Measurements from ENCODE around the gene GEMIN4. TPM values are rescaled to one million over a fixed set of nuclear protein-coding genes. Genes with fewer than 3 reads are reported as not detected.
A peak's percentile ranks its signal among the peaks of the same experiment; 100 is the strongest.

The GEMIN4 gene
- 10 to 100 TPM; 13.2 to 29.2 (median 18.7) TPM for total RNA-seq

DNA sequence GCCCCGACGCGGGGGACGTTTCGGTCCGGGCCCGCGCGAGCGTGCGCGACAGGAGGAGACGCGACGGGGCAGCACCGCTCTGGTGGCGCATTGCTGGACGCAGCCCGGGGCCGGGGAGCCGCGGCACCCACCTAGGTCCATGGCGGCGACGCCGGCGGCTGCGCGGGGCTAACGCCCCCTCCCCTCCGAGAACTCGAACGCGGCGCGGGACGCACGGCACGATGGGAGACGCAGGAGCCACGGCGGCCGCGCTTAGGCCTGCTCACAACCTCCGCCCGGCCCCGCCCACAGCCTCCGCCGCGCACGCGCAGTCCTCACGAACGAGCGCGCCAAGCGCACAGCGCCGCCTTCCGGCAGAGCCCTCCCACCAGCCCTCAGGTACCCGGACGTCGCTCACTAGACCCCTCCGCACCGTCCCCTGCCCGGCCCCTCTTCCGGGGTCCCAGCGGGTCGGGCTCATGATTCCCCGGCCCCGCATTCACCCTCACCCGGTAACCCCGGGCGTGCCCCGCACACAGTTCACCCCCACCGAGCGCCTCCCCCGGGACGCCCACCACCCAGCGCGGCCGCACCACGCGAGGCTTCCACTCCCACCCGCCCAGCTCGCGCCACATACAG, at the start of gene GEMIN4:
Gene GEMIN4, minus strand, starts transcription at position 263 of the 618 bp plus-strand sequence. Its CDS starts 122 bp downstream, at position 141.
- peak; percentile 88 for DNase-seq (ENCODE audit: low spot score)
- peak; percentile 97 for ATAC-seq (ENCODE audit: low FRiP score)
- peak in 2 of 3 donors; percentile 62 to 78 for TF ChIP-seq CTCF (IDR thresholded peaks at IDR 0.05)

DNA sequence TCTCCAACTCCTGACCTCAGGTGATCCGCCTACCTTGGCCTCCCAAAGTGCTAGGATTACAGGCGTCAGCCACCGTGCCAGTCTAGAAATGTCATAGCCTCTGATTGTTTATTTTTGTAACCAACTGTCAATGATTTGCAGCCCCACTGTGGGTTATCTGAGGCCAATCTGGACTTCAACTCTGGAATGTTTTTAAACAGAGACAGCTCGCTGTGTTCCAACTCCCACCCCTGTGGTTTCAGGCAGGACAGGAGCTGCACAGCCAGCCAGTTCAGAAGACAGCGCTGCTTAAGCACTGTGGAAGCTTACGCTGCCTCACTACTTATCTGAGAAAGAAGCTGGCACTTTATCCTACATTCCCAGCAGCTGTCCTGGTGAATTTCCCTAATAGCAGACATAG, 49.6 kb upstream of the GEMIN4 start:
- no peak for TF ChIP-seq CTCF (IDR thresholded peaks at IDR 0.05)
- ATAC-seq (ENCODE audit: low FRiP score) (no peak), DNase-seq (ENCODE audit: low spot score) (no peak)

DNA sequence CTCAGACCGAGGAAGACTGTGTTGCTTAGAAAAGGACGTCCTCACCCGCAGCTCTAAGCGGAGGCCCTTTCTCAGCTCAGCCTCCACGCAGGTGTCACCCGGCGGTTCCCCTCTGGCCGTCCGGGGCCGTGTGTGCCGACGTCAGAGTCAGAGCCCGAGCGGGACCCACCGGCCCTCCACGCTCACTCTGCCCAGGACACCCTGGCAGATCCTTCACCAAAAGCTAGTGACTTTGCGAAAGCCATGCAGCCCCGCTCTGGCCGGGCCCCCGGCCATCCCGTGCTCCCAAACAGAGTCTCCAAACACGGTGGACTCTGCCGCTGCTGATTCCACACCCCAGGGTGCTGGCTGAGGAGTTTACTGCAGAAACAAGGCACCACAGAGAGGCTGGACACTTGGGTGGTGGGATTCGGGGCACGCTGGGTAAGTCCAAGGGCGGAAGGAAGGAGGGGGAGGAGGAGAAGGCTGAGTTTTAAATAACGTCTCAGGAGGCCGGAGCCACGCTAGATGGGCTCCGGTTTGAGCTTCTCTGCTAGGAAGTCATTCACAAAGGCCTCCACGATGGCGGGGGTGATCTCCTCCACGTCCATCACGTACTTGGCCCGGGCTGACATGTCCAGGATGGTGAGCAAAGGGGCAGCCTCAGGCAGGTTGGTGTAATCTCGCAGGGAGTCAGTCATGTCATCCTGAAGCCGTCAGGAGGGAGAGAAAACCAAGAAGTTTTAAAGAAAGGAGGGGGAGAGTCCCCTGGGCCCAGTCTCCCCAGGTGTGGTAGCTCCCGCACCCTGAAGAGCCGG, 48.6 kb upstream of the GEMIN4 start:
- ATAC-seq (ENCODE audit: low FRiP score) (no peak), DNase-seq (ENCODE audit: low spot score) (no peak)
- TF ChIP-seq CTCF (IDR thresholded peaks at IDR 0.05), result no peak

- DNase-seq (ENCODE audit: low spot score) (no peak), ATAC-seq (ENCODE audit: low FRiP score) (no peak)
- TF ChIP-seq CTCF (IDR thresholded peaks at IDR 0.05), result no peak
These were observed 47.2 kb upstream of the GEMIN4 start for GRCh38 chr17:799261-799660.

DNA sequence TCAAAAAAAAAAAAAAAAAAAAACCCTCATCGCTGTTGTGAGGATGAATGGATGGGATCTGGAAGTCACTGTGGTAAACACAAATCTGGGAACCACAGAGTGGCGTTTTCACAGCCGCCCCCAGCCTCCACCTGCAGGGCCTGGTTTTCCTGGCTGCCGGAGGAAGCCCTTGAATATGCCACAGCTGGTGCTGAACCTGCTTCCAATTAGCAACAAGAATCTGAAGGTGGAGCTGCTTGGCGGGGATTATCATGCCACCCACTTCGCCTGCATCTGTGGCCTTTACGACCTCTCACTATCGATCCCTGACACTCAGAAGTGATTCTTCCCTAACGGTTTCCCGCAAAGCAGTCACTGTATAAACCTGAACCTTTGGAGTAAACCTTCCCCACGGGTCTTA, 46.2 kb upstream of the GEMIN4 start:
- no peak for ATAC-seq (ENCODE audit: low FRiP score)
- TF ChIP-seq CTCF (IDR thresholded peaks at IDR 0.05), result no peak
- no peak for DNase-seq (ENCODE audit: low spot score)

GRCh38 chr17:797236-797840, 45.3 kb upstream of the GEMIN4 start:
- TF ChIP-seq CTCF (IDR thresholded peaks at IDR 0.05), result no peak
- ATAC-seq (ENCODE audit: low FRiP score), result no peak
- no peak for DNase-seq (ENCODE audit: low spot score)
